Thymus (tissue), 11 donors: ENCODE measurements around the gene PPP1R1A. TPM values are rescaled to one million over a fixed set of nuclear protein-coding genes. Genes with fewer than 3 reads are reported as not detected.

Experiments used
- DNase-seq, 9 donors: peaks; one replicate each; pipeline ENCODE4 v3.0.0-alpha.2; 2013; ENCODE audit warnings: low spot score in 9 of 9, low read depth in 6 of 9, missing footprints in 1 of 9
- H3K27ac ChIP-seq, 2 donors: one replicate each; pipeline ENCODE4 v1.5.1; 2013; ENCODE audit warnings: control low read depth in 1 of 2, low read depth in 1 of 2, low read length in 1 of 2, mild to moderate bottlenecking in 1 of 2, moderate library complexity in 1 of 2
- H3K27me3 ChIP-seq, 2 donors: one replicate each; pipeline ENCODE4 v1.5.1; 2013; ENCODE audit warnings: low read length in 1 of 2; ENCODE audit not compliant: control insufficient read depth in 2 of 2, insufficient read depth in 1 of 2
- H3K36me3 ChIP-seq, 2 donors: one replicate each; pipeline ENCODE4 v1.5.1; 2013; ENCODE audit warnings: low read length in 1 of 2, mild to moderate bottlenecking in 1 of 2, moderate library complexity in 1 of 2; ENCODE audit not compliant: control insufficient read depth in 2 of 2, insufficient read depth in 2 of 2
- H3K4me1 ChIP-seq, 2 donors: one replicate each; pipeline ENCODE4 v1.5.1; 2013; ENCODE audit warnings: low read length in 2 of 2; ENCODE audit not compliant: control insufficient read depth in 2 of 2, insufficient read depth in 2 of 2
- H3K4me3 ChIP-seq, 2 donors: one replicate each; pipeline ENCODE4 v1.5.1; 2013; ENCODE audit warnings: low read length in 2 of 2, control low read depth in 1 of 2, mild to moderate bottlenecking in 1 of 2
- H3K9me3 ChIP-seq, 2 donors: one replicate each; pipeline ENCODE4 v1.5.1; 2013; ENCODE audit warnings: low read length in 1 of 2, mild to moderate bottlenecking in 1 of 2; ENCODE audit not compliant: control insufficient read depth in 2 of 2, insufficient read depth in 1 of 2
- WGBS: extraction: QIAGEN DNeasy Blood & Tissue Kit; methylation state at CpG from one replicate; pipeline ENCODE4 v1.1.7; 2013; 5-methylcytosine and 5-hydroxymethylcytosine counted together
- polyA plus RNA-seq: library from polyadenylated mRNA; stranded (reverse); fragments of 200-250 nt; gene quantifications from one replicate; pipeline ENCODE4 v1.2.3, GENCODE V29; 2013
- total RNA-seq: library from RNA; stranded (reverse); fragments of 120-200 nt; gene quantifications from one replicate; pipeline ENCODE4 v1.2.4, GENCODE V29; 2013
- donor health status: healthy.

PPP1R1A gene
- total and polyA plus RNA-seq, 2 donors: 0.09 to 0.91 TPM

DNA sequence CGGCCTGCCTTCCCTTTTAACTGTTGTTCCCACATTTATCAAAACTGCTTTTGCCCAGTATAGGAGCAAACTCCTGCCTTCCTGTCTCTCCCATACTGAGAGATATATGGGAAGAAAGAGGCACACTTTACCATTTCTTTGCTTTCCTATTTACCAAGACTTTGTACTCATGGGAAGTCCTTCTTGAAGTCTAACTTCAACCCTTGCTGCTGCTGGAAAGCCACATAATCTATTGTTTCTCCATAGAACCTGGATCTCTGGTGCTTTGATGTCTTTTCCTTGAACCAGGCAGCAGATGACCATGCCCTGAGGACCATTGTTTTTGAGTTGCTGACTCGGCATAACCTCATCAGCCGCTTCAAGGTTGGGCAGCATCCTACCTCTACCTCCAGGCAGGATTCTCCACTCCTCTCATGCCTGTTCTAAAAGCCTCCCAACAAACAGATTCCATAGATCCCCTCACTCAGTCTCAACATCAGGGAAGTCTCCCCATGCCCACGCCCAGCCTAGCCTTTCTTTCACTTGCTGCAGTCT is 18.4 kb downstream of the PPP1R1A start:
- WGBS: 98% methylated on average over 4 of the region's 4 CpGs

DNA sequence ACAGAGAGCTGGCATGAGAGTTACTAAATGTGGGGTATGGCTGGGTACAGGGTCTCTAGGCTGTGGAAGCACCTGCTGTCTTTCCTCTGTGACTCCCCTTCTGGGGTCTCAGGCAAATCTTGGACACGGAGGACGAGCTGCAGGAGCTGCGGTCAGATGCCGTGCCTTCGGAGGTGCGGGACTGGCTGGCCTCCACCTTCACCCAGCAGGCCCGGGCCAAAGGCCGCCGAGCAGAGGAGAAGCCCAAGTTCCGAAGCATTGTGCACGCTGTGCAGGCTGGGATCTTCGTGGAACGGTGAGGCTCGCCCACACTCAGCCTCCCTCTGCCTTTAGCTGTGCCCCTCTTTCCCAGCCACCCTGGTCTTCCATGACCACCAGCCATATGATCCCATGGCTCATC is 19.4 kb downstream of the PPP1R1A start:
- 98% methylated on average over 14 of the region's 14 CpGs for WGBS
- H3K27ac ChIP-seq: no peak overlapping the region
- H3K4me1 ChIP-seq: no peaks in the 10 kb centered on the region
- no peaks in the 10 kb centered on the region for H3K36me3 ChIP-seq
- no peaks in the 10 kb centered on the region for H3K27me3 ChIP-seq
- H3K9me3 ChIP-seq: no peaks in the 10 kb centered on the region
- DNase-seq: no peak
- no peak overlapping the region for H3K4me3 ChIP-seq

More for the DNA sequence above, 18.4 kb downstream of the PPP1R1A start:
- Histone ChIP-seq H3K36me3 (no peaks in the 10 kb centered on the region), H3K27ac (no peak overlapping the region), H3K4me3 (no peak overlapping the region), H3K27me3 (no peaks in the 10 kb centered on the region), H3K4me1 (no peaks in the 10 kb centered on the region), H3K9me3 (no peaks in the 10 kb centered on the region)
- DNase-seq: no peak

DNA sequence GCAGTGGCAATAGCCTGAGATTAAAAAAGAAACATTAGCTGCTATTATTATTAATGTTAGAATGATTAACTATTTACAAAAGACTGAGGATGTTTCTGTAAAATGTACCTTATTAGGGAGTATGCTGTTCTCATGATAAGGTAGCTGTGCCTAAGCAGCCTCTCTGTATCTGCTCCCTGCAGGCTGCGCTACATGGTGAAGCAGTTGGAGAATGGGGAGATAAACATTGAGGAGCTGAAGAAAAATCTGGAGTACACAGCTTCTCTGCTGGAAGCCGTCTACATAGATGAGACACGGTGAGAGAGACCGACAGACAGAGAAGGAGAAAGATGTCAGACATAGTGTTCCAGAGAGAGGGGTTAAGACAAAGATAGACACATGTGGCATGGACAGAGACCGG is 21.7 kb downstream of the PPP1R1A start:
- Histone ChIP-seq H3K27ac (no peak overlapping the region), H3K4me1 (no peaks in the 10 kb centered on the region), H3K36me3 (no peaks in the 10 kb centered on the region), H3K9me3 (no peaks in the 10 kb centered on the region), H3K27me3 (no peaks in the 10 kb centered on the region), H3K4me3 (no peak overlapping the region)
- DNase-seq: no peak
- WGBS: 95% methylated on average over 5 of the region's 5 CpGs

DNA sequence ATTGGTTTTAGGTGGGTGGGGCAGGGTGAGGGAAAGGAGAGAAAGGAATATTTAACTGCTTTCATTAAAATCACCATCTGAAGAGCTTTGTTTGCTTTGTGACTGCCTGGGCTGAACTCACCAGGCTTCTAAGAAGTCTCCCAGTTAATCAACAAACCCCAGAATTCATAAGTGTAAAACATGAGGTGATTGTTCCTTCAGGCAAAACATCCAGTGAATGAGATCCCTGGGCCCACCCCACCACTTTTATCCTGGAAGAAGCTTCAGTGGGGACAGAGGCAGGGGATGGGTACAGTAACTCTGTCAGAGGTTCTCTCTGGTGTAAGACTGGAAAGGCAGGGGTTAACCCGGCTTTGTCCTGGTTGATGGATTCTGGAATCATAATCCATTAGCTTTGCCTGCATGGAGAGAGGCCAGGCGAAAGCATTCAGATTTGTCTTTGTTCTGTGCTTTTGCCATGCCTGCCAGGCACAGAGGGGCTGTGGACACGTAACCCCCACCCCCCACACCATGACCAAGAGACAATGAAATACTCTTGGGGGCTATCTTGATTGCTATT is 22.4 kb downstream of the PPP1R1A start:
- Histone ChIP-seq H3K4me3 (no peak overlapping the region), H3K36me3 (no peaks in the 10 kb centered on the region), H3K27me3 (no peaks in the 10 kb centered on the region), H3K27ac (no peak overlapping the region), H3K4me1 (peaks cover 0 to 5% of the 10 kb centered on the region in 2 donors), H3K9me3 (no peaks in the 10 kb centered on the region)
- 89% methylated on average over 3 of the region's 3 CpGs for WGBS
- no peak for DNase-seq

DNA sequence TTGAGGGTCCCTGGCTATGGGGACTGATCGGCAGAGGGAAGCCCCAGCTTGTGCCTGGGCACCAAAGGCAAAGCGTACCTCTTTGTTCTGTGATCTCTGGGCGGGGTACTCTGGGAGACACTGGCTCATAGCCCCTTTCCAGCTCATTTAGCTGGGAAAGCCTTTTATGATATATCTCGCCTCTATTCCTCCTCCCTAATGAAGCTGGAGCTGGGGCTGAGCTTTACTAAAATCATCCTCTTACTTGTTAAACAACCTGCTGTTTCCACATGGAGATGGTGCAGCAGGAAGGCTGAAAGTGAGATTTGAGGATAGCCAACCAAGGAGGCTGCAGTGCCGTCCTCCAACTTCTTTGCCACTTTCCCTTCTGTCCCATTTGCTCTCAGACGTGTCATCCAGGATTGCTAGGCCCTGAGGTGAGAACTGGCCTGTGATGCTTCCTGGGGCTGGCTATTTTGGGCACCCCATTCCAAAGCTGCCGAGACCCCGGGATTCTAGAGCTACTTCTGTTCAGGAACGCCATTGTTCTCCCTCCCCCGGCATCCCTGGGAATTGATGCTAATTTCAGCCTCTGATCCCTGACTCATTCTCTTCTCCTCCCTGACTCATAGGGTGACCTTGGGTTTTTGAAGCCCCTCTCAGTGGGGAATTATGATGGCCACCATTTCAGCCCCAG is 23.0 kb downstream of the PPP1R1A start:
- Histone ChIP-seq H3K36me3 (no peaks in the 10 kb centered on the region), H3K27ac (no peak overlapping the region), H3K9me3 (no peaks in the 10 kb centered on the region), H3K4me3 (no peak overlapping the region), H3K4me1 (peaks cover 0 to 11% of the 10 kb centered on the region in 2 donors), H3K27me3 (no peaks in the 10 kb centered on the region)
- WGBS: 94% methylated on average over 10 of the region's 10 CpGs
- no peak for DNase-seq

DNA sequence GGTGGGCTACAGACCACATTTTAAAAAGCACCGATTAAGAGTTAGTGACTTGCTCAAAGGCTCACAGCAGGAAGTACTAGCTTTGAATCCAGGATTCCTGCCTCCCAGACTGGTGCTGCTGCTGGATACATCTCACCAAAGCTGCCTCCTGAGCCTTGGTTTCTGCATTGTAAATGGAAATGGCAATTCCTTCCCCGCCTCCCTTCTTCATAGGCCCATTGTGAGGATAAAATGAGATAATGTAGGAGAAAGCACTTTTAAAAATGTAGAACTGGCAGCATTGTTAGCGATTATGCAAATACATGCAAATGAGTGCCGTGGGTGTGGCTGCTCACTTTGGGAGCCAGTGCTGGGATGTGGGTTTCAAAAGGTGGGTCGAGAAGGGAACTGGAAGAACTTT is 23.7 kb downstream of the PPP1R1A start:
- Histone ChIP-seq H3K4me3 (no peak overlapping the region), H3K27me3 (no peaks in the 10 kb centered on the region), H3K4me1 (peaks cover 4 to 17% of the 10 kb centered on the region in 2 donors), H3K9me3 (no peaks in the 10 kb centered on the region), H3K36me3 (no peaks in the 10 kb centered on the region), H3K27ac (no peak overlapping the region)
- 91% methylated on average over 5 of the region's 5 CpGs for WGBS
- DNase-seq: no peak

DNA sequence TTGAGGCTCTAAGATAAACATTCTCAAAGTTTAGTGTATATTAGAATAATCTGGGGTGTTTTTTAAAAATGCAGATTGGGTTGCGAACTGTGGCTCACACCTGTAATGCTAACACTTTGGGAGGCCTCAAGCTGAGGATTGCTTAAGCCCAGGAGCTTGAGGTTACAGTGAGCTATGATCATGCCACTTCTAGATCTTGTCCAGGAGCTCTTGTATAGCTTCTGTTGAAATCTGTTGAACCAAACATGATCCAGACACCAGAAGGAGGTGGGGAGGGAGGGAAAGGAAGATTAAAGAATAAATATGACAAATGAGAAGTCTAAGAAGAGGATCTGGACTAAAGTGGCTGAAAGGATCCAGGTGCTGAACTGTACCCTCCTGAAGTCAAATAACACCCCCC is 24.7 kb downstream of the PPP1R1A start:
- WGBS: 100% methylated on average over 1 of the region's 1 CpG

DNA sequence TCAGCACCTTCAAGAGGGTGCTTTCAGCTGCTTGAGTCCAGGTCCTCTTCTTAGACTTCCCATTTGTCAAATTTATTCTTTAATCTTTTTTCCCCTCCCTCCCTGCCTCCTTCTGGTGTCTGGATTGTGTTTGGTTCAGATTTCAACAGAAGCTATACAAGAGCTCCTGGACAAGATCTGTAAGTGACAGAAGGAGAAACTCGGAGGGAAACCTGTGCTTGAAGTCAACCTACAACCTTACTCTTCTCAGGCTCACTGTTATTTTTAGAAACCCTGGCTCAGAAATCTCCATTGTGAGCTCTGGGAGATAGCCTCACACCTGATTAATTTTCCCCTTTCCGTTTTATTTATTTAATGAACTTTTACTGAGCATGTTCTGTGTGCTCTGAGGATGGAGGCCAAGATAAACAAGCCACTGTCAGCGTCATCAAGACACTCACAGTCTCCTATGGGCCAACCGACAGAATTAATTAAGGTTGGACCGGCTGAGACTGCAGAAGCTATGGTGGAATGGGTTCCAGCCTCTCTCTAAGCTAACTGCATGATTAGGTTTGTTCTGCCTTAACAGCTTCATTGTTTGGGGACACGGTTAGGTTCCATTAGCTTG is 25.6 kb downstream of the PPP1R1A start:
- Histone ChIP-seq H3K4me1 (peaks cover 6 to 19% of the 10 kb centered on the region in 2 donors), H3K9me3 (no peaks in the 10 kb centered on the region), H3K27ac (no peak overlapping the region), H3K27me3 (no peaks in the 10 kb centered on the region), H3K4me3 (no peak overlapping the region), H3K36me3 (no peaks in the 10 kb centered on the region)
- 84% methylated on average over 6 of the region's 6 CpGs for WGBS
- no peak for DNase-seq

More for the DNA sequence above, 24.7 kb downstream of the PPP1R1A start:
- Histone ChIP-seq H3K9me3 (no peaks in the 10 kb centered on the region), H3K27ac (no peak overlapping the region), H3K4me1 (peaks cover 6 to 19% of the 10 kb centered on the region in 2 donors), H3K36me3 (no peaks in the 10 kb centered on the region), H3K27me3 (no peaks in the 10 kb centered on the region), H3K4me3 (no peak overlapping the region)
- no peak for DNase-seq

DNA sequence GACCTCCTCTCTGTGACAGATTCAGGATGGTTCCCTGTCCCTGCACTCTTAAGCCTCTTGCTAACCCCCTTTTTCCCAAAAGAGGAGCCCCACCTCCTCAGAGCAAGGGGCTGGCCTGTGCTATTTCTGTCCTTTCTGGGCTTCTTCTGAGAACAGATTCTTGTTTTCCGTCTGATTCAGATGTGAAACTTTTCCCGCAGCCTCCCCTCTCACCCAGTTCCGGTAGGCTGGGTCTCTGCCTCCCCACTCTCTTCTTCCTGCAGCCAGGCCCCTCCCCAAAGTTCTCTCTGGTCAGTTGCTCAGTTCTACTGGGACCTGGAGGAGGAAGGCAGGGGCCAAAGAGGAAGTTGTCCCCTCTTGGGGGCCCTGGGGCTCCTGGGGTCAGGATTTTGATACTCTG is 27.3 kb downstream of the PPP1R1A start:
- peak in 3 of 9 donors; percentile 17 to 28 (median 19) for DNase-seq
- Histone ChIP-seq H3K27ac (peak overlapping the region; percentile 61 to 86), H3K27me3 (peaks cover 0 to 2% of the 10 kb centered on the region in 2 donors), H3K4me3 (peak overlapping the region; percentile 37 to 57), H3K36me3 (no peaks in the 10 kb centered on the region), H3K9me3 (no peaks in the 10 kb centered on the region), H3K4me1 (peaks cover 6 to 19% of the 10 kb centered on the region in 2 donors)
- WGBS: 10% methylated on average over 3 of the region's 3 CpGs
